GM21825 (cell line): ENCODE measurements around the gene GVQW3.

Source experiments
- ATAC-seq: cut with Tn5 transposase; IDR thresholded peaks from one replicate; pipeline ENCODE4 v1.9.1; 2021; ENCODE audit warnings: mild to moderate bottlenecking, moderate library complexity; ENCODE audit not compliant: unreplicated experiment

The GVQW3 gene

DNA sequence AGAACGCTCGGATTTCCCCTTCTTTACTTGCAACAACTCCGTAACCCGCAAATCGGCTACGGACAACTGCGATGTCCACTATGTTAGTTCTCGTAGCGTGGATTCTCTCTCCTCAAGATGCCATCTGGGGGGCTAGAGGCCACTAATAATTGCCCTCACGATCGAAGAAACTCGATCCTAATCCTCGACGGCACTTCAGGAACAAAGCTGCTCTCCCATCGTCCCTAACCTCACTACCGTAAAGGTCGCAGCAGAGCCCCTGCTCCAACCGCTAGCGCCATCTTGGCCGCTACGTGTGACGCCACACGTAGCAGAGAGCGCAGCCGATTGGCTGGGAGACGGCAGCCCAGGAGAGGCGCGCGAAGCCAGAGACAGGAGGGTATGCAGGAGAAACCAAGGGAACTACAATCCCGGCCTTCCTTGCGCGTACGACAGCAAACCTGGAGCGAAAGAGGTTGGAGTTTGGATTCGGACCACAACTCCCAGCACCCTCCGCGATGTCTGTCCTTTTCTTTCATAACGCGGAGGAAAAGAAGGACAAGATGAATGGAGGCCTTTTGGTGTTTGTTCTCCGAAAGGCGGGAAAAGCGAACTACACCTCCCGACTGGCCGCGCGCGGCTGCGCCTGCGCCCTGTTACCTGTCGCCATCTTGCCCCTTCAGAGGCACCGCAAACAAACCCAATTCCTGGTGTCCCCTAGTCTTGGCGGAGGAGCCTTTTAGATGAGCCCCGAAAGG lies 63.4 kb downstream of the GVQW3 start, which contains the start of gene EMSY:
EMSY (plus strand) TSS at position 635 of the 737 bp plus-strand sequence. CDS start 1,921 bp downstream, outside the sequence.
- ATAC-seq: peak; percentile 91

DNA sequence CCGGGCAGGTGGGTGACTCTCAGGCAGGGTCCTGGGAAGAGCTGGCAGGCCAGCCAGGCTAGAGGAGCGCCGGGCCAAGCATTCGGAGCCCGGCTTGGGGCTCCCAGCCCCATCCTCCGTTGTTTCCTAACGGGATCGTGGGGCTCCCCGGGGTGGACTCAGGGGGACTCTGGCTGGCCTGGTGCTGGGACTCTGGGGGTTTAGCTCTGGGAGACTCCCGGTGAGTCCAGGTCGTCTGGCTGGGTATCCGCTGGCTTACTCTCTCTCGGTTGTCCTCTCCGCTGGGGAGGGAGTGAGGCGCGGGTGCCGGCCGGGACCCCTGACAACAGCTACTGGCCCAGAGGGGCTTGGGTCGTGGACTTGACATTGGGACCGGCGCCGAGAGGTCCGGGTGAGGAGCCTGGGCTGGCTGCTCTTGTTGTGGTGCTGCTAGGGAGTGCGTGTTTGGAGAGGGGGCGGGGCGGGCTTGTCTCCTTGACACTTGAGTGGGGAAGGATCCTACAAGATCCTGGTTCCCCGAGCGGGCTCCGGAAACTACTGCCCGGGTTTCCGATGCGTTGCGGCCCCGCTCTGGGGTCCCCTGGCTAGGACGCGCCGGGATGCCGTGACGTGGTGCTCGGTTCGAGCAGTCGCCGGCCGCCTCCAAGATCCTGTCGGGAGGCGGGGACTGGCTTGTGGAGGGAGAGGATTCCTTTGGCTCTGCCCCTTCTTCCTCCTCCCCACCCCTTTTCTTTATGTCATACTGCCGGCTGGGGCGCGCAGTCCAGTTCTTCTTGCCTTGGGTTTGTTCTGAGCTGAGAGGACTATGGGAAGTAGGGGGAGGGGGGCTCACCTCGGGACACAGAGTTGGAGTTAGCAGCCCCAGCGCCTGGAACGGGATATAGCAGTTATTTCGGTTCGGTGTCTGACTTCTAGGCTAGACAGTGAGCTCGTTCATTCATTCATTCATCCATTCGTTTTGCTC lies 64.3 kb downstream of the GVQW3 start:
- ATAC-seq: peak; percentile 25

DNA sequence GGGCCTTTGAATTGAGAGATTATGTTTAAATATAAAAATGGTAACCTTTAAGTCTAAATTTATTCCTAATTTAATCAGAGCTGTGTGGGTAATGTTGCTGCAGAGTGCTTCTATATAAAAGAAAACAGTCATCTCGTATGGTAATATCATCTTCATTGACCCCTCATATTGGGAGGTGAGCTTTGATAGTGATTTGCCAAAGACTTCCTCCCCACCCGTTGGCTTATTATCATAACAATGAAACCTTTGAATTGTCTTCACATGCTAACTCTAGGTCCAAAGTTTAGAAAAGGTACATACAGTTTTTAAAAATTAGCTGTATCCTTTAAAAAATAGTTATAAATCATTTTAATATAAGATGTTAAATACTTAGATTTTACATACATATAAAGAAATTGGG lies 67.4 kb downstream of the GVQW3 start:
- ATAC-seq: no peak

- no peak for ATAC-seq
Observed at GRCh38 chr11:76453248-76453647, 72.1 kb downstream of the GVQW3 start.

- no peak for ATAC-seq
Observed at GRCh38 chr11:76455331-76455730, 74.2 kb downstream of the GVQW3 start.

- ATAC-seq: no peak
Observed at GRCh38 chr11:76455931-76456330, 74.8 kb downstream of the GVQW3 start.

DNA sequence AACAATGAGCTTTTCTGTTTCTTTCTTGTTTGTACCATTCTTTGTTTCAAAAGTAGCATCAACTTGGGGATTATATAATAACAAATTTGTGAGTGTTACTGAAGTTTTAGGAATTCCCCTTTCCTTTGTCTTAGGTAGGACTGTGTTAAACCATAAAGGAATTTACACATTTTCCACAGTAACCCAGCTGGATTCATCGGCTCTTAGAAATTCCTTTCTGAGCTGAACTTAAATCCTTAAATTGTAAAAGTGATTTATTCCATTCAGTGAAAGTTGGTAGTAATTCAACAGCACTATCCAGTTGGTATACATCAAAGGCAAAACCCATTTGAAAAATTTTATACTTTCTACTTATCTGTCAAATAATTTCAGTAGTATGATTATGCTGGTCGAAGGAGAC lies 75.4 kb downstream of the GVQW3 start:
- no peak for ATAC-seq
